ENCODE results near the gene CEL. TPM values are rescaled to one million over a fixed set of nuclear protein-coding genes. Genes with fewer than 3 reads are reported as not detected.

The CEL gene
- total RNA-seq, 1 donor from 2014 or later = 1.9 TPM

GRCh38 chr9:133107245-133107722 lies 45.5 kb downstream of the CEL start:
- Histone ChIP-seq H3K4me3 (no peak overlapping the region), H3K27ac (replicated peaks) (no peak overlapping the region), H3K36me3 (peaks cover 92% of the 10 kb centered on the region), H3K4me1 (peaks cover 15% of the 10 kb centered on the region), H3K27me3 (ENCODE audit: low read depth) (no peaks in the 10 kb centered on the region), H3K9me3 (replicated peaks) (no peaks in the 10 kb centered on the region)
- TF ChIP-seq CTCF (IDR thresholded peaks at IDR 0.05; ENCODE audit: borderline replicate concordance) = no peak
- peak; percentile 10 for DNase-seq
- intact Hi-C loops (cut with micrococcal nuclease) = no loop called here

GRCh38 chr9:133107961-133108793 lies 46.4 kb downstream of the CEL start:
- no peaks in the 10 kb centered on the region for H3K9me3 ChIP-seq (replicated peaks)
- TF ChIP-seq CTCF (IDR thresholded peaks at IDR 0.05; ENCODE audit: borderline replicate concordance) = no peak
- H3K36me3 ChIP-seq = peaks cover 84% of the 10 kb centered on the region
- H3K4me1 ChIP-seq = peaks cover 24% of the 10 kb centered on the region
- DNase-seq = peak; percentile 9
- intact Hi-C loops (cut with micrococcal nuclease) = no loop called here
- no peak overlapping the region for H3K4me3 ChIP-seq
- H3K27me3 ChIP-seq (ENCODE audit: low read depth) = no peaks in the 10 kb centered on the region
- no peak overlapping the region for H3K27ac ChIP-seq (replicated peaks)

- no peak overlapping the region for H3K4me3 ChIP-seq
- H3K9me3 ChIP-seq (replicated peaks) = no peaks in the 10 kb centered on the region
- peaks cover 76% of the 10 kb centered on the region for H3K36me3 ChIP-seq
- no peaks in the 10 kb centered on the region for H3K27me3 ChIP-seq (ENCODE audit: low read depth)
- H3K27ac ChIP-seq (replicated peaks) = no peak overlapping the region
- H3K4me1 ChIP-seq = peaks cover 25% of the 10 kb centered on the region
- TF ChIP-seq CTCF (IDR thresholded peaks at IDR 0.05; ENCODE audit: borderline replicate concordance) = no peak
- DNase-seq = peak; percentile 13
- intact Hi-C loops (cut with micrococcal nuclease) = no loop called here
Observed at GRCh38 chr9:133108794-133109641, 47.2 kb downstream of the CEL start.

GRCh38 chr9:133109931-133110650 lies 48.3 kb downstream of the CEL start:
- intact Hi-C loops (cut with micrococcal nuclease) = no loop called here
- H3K27me3 ChIP-seq (ENCODE audit: low read depth) = no peaks in the 10 kb centered on the region
- peaks cover 35% of the 10 kb centered on the region for H3K4me1 ChIP-seq
- TF ChIP-seq CTCF (IDR thresholded peaks at IDR 0.05; ENCODE audit: borderline replicate concordance) = no peak
- H3K27ac ChIP-seq (replicated peaks) = no peak overlapping the region
- H3K4me3 ChIP-seq = no peak overlapping the region
- DNase-seq = peak; percentile 7
- peaks cover 65% of the 10 kb centered on the region for H3K36me3 ChIP-seq
- H3K9me3 ChIP-seq (replicated peaks) = no peaks in the 10 kb centered on the region

Data from left ventricle myocardium inferior (tissue), 1 donor.